ENCODE results near the gene DNAJB9.
"Not testable (repeated sequence)": the region's sequence is repeated elsewhere in the genome, so short reads cannot be mapped to it uniquely, and the experiment has no call there.

The DNAJB9 gene

GRCh38 chr7:108538236-108538635 is 31.4 kb upstream of the DNAJB9 start:
- not testable (repeated sequence) for H3K36me3 ChIP-seq (ENCODE audit: control insufficient read depth in 1 of 2, insufficient read depth in 2 of 2, low read length in 2 of 2); H3K4me3 ChIP-seq (ENCODE audit: low read depth in 1 of 2, low read length in 2 of 2); H3K9me3 ChIP-seq (ENCODE audit: control insufficient read depth in 1 of 2, low read length in 2 of 2); H3K27ac ChIP-seq (ENCODE audit: low read length); H3K27me3 ChIP-seq (ENCODE audit: low read depth, low read length); H3K4me1 ChIP-seq (ENCODE audit: control insufficient read depth in 1 of 2, insufficient read depth in 2 of 2, low read length in 2 of 2)

GRCh38 chr7:108538685-108539084 is 31.0 kb upstream of the DNAJB9 start:
- not testable (repeated sequence) for H3K27me3 ChIP-seq (ENCODE audit: low read depth, low read length); H3K9me3 ChIP-seq (ENCODE audit: control insufficient read depth in 1 of 2, low read length in 2 of 2); H3K4me3 ChIP-seq (ENCODE audit: low read depth in 1 of 2, low read length in 2 of 2); H3K27ac ChIP-seq (ENCODE audit: low read length); H3K4me1 ChIP-seq (ENCODE audit: control insufficient read depth in 1 of 2, insufficient read depth in 2 of 2, low read length in 2 of 2); H3K36me3 ChIP-seq (ENCODE audit: control insufficient read depth in 1 of 2, insufficient read depth in 2 of 2, low read length in 2 of 2)

- no peaks in the 10 kb centered on the region for H3K4me1 ChIP-seq (ENCODE audit: control insufficient read depth in 1 of 2, insufficient read depth in 2 of 2, low read length in 2 of 2)
- no peak overlapping the region for H3K4me3 ChIP-seq (ENCODE audit: low read depth in 1 of 2, low read length in 2 of 2)
- H3K27ac ChIP-seq (ENCODE audit: low read length) = no peak overlapping the region
- H3K9me3 ChIP-seq (ENCODE audit: control insufficient read depth in 1 of 2, low read length in 2 of 2) = no peaks in the 10 kb centered on the region
- no peaks in the 10 kb centered on the region for H3K27me3 ChIP-seq (ENCODE audit: low read depth, low read length)
- H3K36me3 ChIP-seq (ENCODE audit: control insufficient read depth in 1 of 2, insufficient read depth in 2 of 2, low read length in 2 of 2) = no peaks in the 10 kb centered on the region
Measured at GRCh38 chr7:108541478-108541877, 28.2 kb upstream of the DNAJB9 start.

- not testable (repeated sequence) for H3K36me3 ChIP-seq (ENCODE audit: control insufficient read depth in 1 of 2, insufficient read depth in 2 of 2, low read length in 2 of 2); H3K27me3 ChIP-seq (ENCODE audit: low read depth, low read length); H3K4me3 ChIP-seq (ENCODE audit: low read depth in 1 of 2, low read length in 2 of 2); H3K9me3 ChIP-seq (ENCODE audit: control insufficient read depth in 1 of 2, low read length in 2 of 2); H3K27ac ChIP-seq (ENCODE audit: low read length); H3K4me1 ChIP-seq (ENCODE audit: control insufficient read depth in 1 of 2, insufficient read depth in 2 of 2, low read length in 2 of 2)
Measured at GRCh38 chr7:108548141-108548896, 21.4 kb upstream of the DNAJB9 start.

- not testable (repeated sequence) for H3K36me3 ChIP-seq (ENCODE audit: control insufficient read depth in 1 of 2, insufficient read depth in 2 of 2, low read length in 2 of 2); H3K27ac ChIP-seq (ENCODE audit: low read length); H3K4me1 ChIP-seq (ENCODE audit: control insufficient read depth in 1 of 2, insufficient read depth in 2 of 2, low read length in 2 of 2); H3K27me3 ChIP-seq (ENCODE audit: low read depth, low read length); H3K4me3 ChIP-seq (ENCODE audit: low read depth in 1 of 2, low read length in 2 of 2)
- H3K9me3 ChIP-seq (ENCODE audit: control insufficient read depth in 1 of 2, low read length in 2 of 2) = peaks cover 4 to 17% of the 10 kb centered on the region in 2 donors
Measured at GRCh38 chr7:108556665-108557064, 13.0 kb upstream of the DNAJB9 start.

- Histone ChIP-seq H3K9me3 (ENCODE audit: control insufficient read depth in 1 of 2, low read length in 2 of 2) (peaks cover 4 to 17% of the 10 kb centered on the region in 2 donors), H3K27me3 (ENCODE audit: low read depth, low read length) (no peaks in the 10 kb centered on the region), H3K4me1 (ENCODE audit: control insufficient read depth in 1 of 2, insufficient read depth in 2 of 2, low read length in 2 of 2) (no peaks in the 10 kb centered on the region), H3K27ac (ENCODE audit: low read length) (no peak overlapping the region), H3K4me3 (ENCODE audit: low read depth in 1 of 2, low read length in 2 of 2) (no peak overlapping the region), H3K36me3 (ENCODE audit: control insufficient read depth in 1 of 2, insufficient read depth in 2 of 2, low read length in 2 of 2) (no peaks in the 10 kb centered on the region)
Measured at GRCh38 chr7:108557191-108557590, 12.5 kb upstream of the DNAJB9 start.

- no peaks in the 10 kb centered on the region for H3K36me3 ChIP-seq (ENCODE audit: control insufficient read depth in 1 of 2, insufficient read depth in 2 of 2, low read length in 2 of 2)
- H3K9me3 ChIP-seq (ENCODE audit: control insufficient read depth in 1 of 2, low read length in 2 of 2) = peaks cover 4 to 17% of the 10 kb centered on the region in 2 donors
- no peaks in the 10 kb centered on the region for H3K27me3 ChIP-seq (ENCODE audit: low read depth, low read length)
- H3K4me3 ChIP-seq (ENCODE audit: low read depth in 1 of 2, low read length in 2 of 2) = no peak overlapping the region
- H3K4me1 ChIP-seq (ENCODE audit: control insufficient read depth in 1 of 2, insufficient read depth in 2 of 2, low read length in 2 of 2) = no peaks in the 10 kb centered on the region
- no peak overlapping the region for H3K27ac ChIP-seq (ENCODE audit: low read length)
Measured at GRCh38 chr7:108557617-108558016, 12.1 kb upstream of the DNAJB9 start.

GRCh38 chr7:108559253-108559652 is 10.4 kb upstream of the DNAJB9 start:
- H3K36me3 ChIP-seq (ENCODE audit: control insufficient read depth in 1 of 2, insufficient read depth in 2 of 2, low read length in 2 of 2) = peaks cover 0 to 2% of the 10 kb centered on the region in 2 donors
- H3K27ac ChIP-seq (ENCODE audit: low read length) = no peak overlapping the region
- H3K4me1 ChIP-seq (ENCODE audit: control insufficient read depth in 1 of 2, insufficient read depth in 2 of 2, low read length in 2 of 2) = no peaks in the 10 kb centered on the region
- H3K27me3 ChIP-seq (ENCODE audit: low read depth, low read length) = no peaks in the 10 kb centered on the region
- no peak overlapping the region for H3K4me3 ChIP-seq (ENCODE audit: low read depth in 1 of 2, low read length in 2 of 2)
- H3K9me3 ChIP-seq (ENCODE audit: control insufficient read depth in 1 of 2, low read length in 2 of 2) = peaks cover 4 to 17% of the 10 kb centered on the region in 2 donors

GRCh38 chr7:108561047-108561619 is 8.5 kb upstream of the DNAJB9 start:
- H3K4me3 ChIP-seq (ENCODE audit: low read depth in 1 of 2, low read length in 2 of 2) = no peak overlapping the region
- H3K27ac ChIP-seq (ENCODE audit: low read length) = no peak overlapping the region
- H3K4me1 ChIP-seq (ENCODE audit: control insufficient read depth in 1 of 2, insufficient read depth in 2 of 2, low read length in 2 of 2) = no peaks in the 10 kb centered on the region
- no peaks in the 10 kb centered on the region for H3K27me3 ChIP-seq (ENCODE audit: low read depth, low read length)
- peaks cover 4 to 17% of the 10 kb centered on the region in 2 donors for H3K9me3 ChIP-seq (ENCODE audit: control insufficient read depth in 1 of 2, low read length in 2 of 2)
- H3K36me3 ChIP-seq (ENCODE audit: control insufficient read depth in 1 of 2, insufficient read depth in 2 of 2, low read length in 2 of 2) = peaks cover 0 to 17% of the 10 kb centered on the region in 2 donors

GRCh38 chr7:108565987-108566386 is 3.7 kb upstream of the DNAJB9 start:
- Histone ChIP-seq H3K27ac (ENCODE audit: low read length) (no peak overlapping the region), H3K4me3 (ENCODE audit: low read depth in 1 of 2, low read length in 2 of 2) (no peak overlapping the region), H3K4me1 (ENCODE audit: control insufficient read depth in 1 of 2, insufficient read depth in 2 of 2, low read length in 2 of 2) (peaks cover 3 to 12% of the 10 kb centered on the region in 2 donors)

GRCh38 chr7:108568801-108569380 is 783 bp upstream of the DNAJB9 start:
- Histone ChIP-seq H3K4me3 (ENCODE audit: low read depth in 1 of 2, low read length in 2 of 2) (peak overlapping the region; percentile 82 to 89), H3K36me3 (ENCODE audit: control insufficient read depth in 1 of 2, insufficient read depth in 2 of 2, low read length in 2 of 2) (peaks cover 11 to 31% of the 10 kb centered on the region in 2 donors), H3K4me1 (ENCODE audit: control insufficient read depth in 1 of 2, insufficient read depth in 2 of 2, low read length in 2 of 2) (peaks cover 3 to 20% of the 10 kb centered on the region in 2 donors), H3K27me3 (ENCODE audit: low read depth, low read length) (no peaks in the 10 kb centered on the region), H3K9me3 (ENCODE audit: control insufficient read depth in 1 of 2, low read length in 2 of 2) (no peaks in the 10 kb centered on the region), H3K27ac (ENCODE audit: low read length) (peak overlapping the region; percentile 98)

More at GRCh38 chr7:108565987-108566386, 3.7 kb upstream of the DNAJB9 start:
- H3K36me3 ChIP-seq (ENCODE audit: control insufficient read depth in 1 of 2, insufficient read depth in 2 of 2, low read length in 2 of 2) = peaks cover 0 to 26% of the 10 kb centered on the region in 2 donors
- H3K9me3 ChIP-seq (ENCODE audit: control insufficient read depth in 1 of 2, low read length in 2 of 2) = no peaks in the 10 kb centered on the region
- no peaks in the 10 kb centered on the region for H3K27me3 ChIP-seq (ENCODE audit: low read depth, low read length)
